SK-N-SH (cell line): Measurements from ENCODE around the gene CACNG3. TPM values are rescaled to one million over a fixed set of nuclear protein-coding genes. Genes with fewer than 3 reads are reported as not detected.

Experiments used
- CTCF ChIA-PET: fragments of 300-600, 350-600 bp; formaldehyde crosslinking; extraction: SDS; loops from one replicate; lab custom pipeline; 2021; lab: Yijun Ruan, JAX
- POLR2A ChIA-PET: fragments of 350-600 bp; sonication (Branson Sonifier 250); formaldehyde crosslinking; extraction: SDS; loops from one replicate; lab custom pipeline; 2020; ENCODE audit warnings: antibody characterized with exemption, inconsistent platforms; lab: Yijun Ruan, JAX
- DNase-seq: peaks from one replicate; pipeline ENCODE4 v3.0.0; 2012
- H2AFZ ChIP-seq: fragments of 200-600 bp; sonication (generic); 2 replicates; pipeline ENCODE4 v1.8.1; 2016; ENCODE audit warnings: antibody characterized with exemption, mild to moderate bottlenecking, low read depth
- H3F3A ChIP-seq: fragments of 200-600 bp; sonication (generic); replicated peaks from 2 replicates; pipeline ENCODE3; 2016; ENCODE audit warnings: antibody characterized with exemption, mild to moderate bottlenecking; ENCODE audit not compliant: insufficient read depth
- H3K27ac ChIP-seq, 2 experiments: fragments of 200-500 bp in 1 of 2; fragments of 200-600 bp in 1 of 2; sonication (Bioruptor generic) in 1 of 2; sonication (generic), shearing (Covaris generic) in 1 of 2; 2 replicates each; pipeline versions ENCODE4 v1.5.1 to v1.6.1; 2014 to 2016; ENCODE audit warnings: low read depth in 2 of 2, inconsistent platforms in 1 of 2, low read length in 1 of 2, mild to moderate bottlenecking in 1 of 2, mixed read lengths in 1 of 2
- H3K27me3 ChIP-seq: fragments of 200-600 bp; sonication (generic), shearing (Covaris generic); 2 replicates; pipeline ENCODE4 v1.6.1; 2016; ENCODE audit warnings: mixed run types; ENCODE audit not compliant: insufficient read depth
- H3K36me3 ChIP-seq, 2 experiments: fragments of 200-500 bp in 1 of 2; fragments of 200-600 bp in 1 of 2; sonication (Bioruptor generic) in 1 of 2; sonication (generic) in 1 of 2; replicated peaks in 1 of 2; 2 replicates each; pipeline versions ENCODE3 to v1.5.1; 2014 to 2016; ENCODE audit warnings: low read length in 1 of 2, mild to moderate bottlenecking in 1 of 2; ENCODE audit not compliant: insufficient read depth in 2 of 2, control insufficient read depth in 1 of 2
- H3K4me1 ChIP-seq, 2 experiments: fragments of 200-500 bp in 1 of 2; fragments of 200-600 bp in 1 of 2; sonication (Bioruptor generic) in 1 of 2; sonication (generic), shearing (Covaris generic) in 1 of 2; 2 replicates each; pipeline versions ENCODE4 v1.5.1 to v1.6.1; 2014 to 2016; ENCODE audit warnings: low read depth in 1 of 2, low read length in 1 of 2, mixed run types in 1 of 2; ENCODE audit not compliant: insufficient read depth in 2 of 2, control insufficient read depth in 1 of 2
- H3K4me2 ChIP-seq: fragments of 200-600 bp; sonication (generic), shearing (Covaris generic); 2 replicates; pipeline ENCODE4 v1.6.1; 2017; ENCODE audit warnings: mixed run types
- H3K4me3 ChIP-seq, 2 experiments: fragments of 200-500 bp in 1 of 2; fragments of 200-600 bp in 1 of 2; sonication (Bioruptor generic) in 1 of 2; sonication (generic), shearing (Covaris generic) in 1 of 2; 2 replicates each; pipeline versions ENCODE4 v1.5.1 to v1.8.1; 2014 to 2016; ENCODE audit warnings: low read depth in 2 of 2, inconsistent platforms in 1 of 2, low read length in 1 of 2, mild to moderate bottlenecking in 1 of 2, mixed read lengths in 1 of 2, moderate library complexity in 1 of 2
- H3K79me2 ChIP-seq: fragments of 200-600 bp; sonication (generic); 2 replicates; pipeline ENCODE4 v1.8.1; 2017; ENCODE audit warnings: mild to moderate bottlenecking; ENCODE audit not compliant: insufficient read depth
- H3K9ac ChIP-seq: fragments of 200-600 bp; sonication (generic); 2 replicates; pipeline ENCODE4 v1.6.1; 2017; ENCODE audit warnings: mixed run types
- H3K9me2 ChIP-seq: fragments of 200-600 bp; sonication (generic); 2 replicates; pipeline ENCODE4 v1.6.1; 2017; ENCODE audit warnings: mixed run types
- H3K9me3 ChIP-seq: fragments of 200-600 bp; sonication (generic); 2 replicates; pipeline ENCODE4 v1.6.1; 2017; ENCODE audit warnings: mixed run types, mild to moderate bottlenecking, moderate library complexity
- H4K20me1 ChIP-seq: fragments of 200-600 bp; sonication (generic); 2 replicates; pipeline ENCODE4 v1.6.1; 2017; ENCODE audit warnings: mild to moderate bottlenecking, mixed run types; ENCODE audit not compliant: insufficient read depth
- EP300 ChIP-seq, 2 experiments: IDR thresholded peaks; 2 replicates each; pipeline versions ENCODE4 v1.4.0 to v1.6.1; 2012; ENCODE audit warnings: borderline replicate concordance in 1 of 2, low read depth in 1 of 2, low read length in 1 of 2
- FOSL2 ChIP-seq: IDR thresholded peaks from 2 replicates; pipeline ENCODE4 v1.4.0; 2012; ENCODE audit warnings: low read depth, mild to moderate bottlenecking, moderate library complexity, borderline replicate concordance
- NFIC ChIP-seq: IDR thresholded peaks from 2 replicates; pipeline ENCODE4 v1.4.0; 2012; ENCODE audit warnings: borderline replicate concordance
- RAD21 ChIP-seq: IDR thresholded peaks from 2 replicates; pipeline ENCODE4 v1.6.1; 2012; ENCODE audit warnings: mild to moderate bottlenecking, low read length
- RCOR1 ChIP-seq: fragments of 150-350 bp; IDR thresholded peaks from 2 replicates; pipeline ENCODE4 v1.6.1; 2017; ENCODE audit warnings: antibody characterized with exemption, low read length
- REST ChIP-seq: IDR thresholded peaks from 2 replicates; pipeline ENCODE4 v1.6.1; 2012; ENCODE audit warnings: mild to moderate bottlenecking, low read depth, low read length, moderate library complexity
- RXRA ChIP-seq: IDR thresholded peaks from 2 replicates; pipeline ENCODE4 v1.4.0; 2012; ENCODE audit warnings: low read depth, mild to moderate bottlenecking, borderline replicate concordance
- TAF1 ChIP-seq: IDR thresholded peaks from 2 replicates; pipeline ENCODE4 v1.6.1; 2012; ENCODE audit warnings: low read depth, mild to moderate bottlenecking, low read length, moderate library complexity, borderline replicate concordance
- TEAD4 ChIP-seq: IDR thresholded peaks from 2 replicates; pipeline ENCODE4 v1.4.0; 2012; ENCODE audit warnings: mild to moderate bottlenecking, borderline replicate concordance; ENCODE audit not compliant: insufficient read depth
- USF2 ChIP-seq: fragments of 150-350 bp; IDR thresholded peaks from 2 replicates; pipeline ENCODE4 v1.6.1; 2017; ENCODE audit warnings: antibody characterized with exemption, low read length, low read depth, borderline replicate concordance
- YY1 ChIP-seq: IDR thresholded peaks from 2 replicates; pipeline ENCODE4 v1.4.0; 2012; ENCODE audit warnings: low read depth, mild to moderate bottlenecking
- ZBTB33 ChIP-seq: IDR thresholded peaks from 2 replicates; pipeline ENCODE4 v1.4.0; 2012; ENCODE audit warnings: low read depth, borderline replicate concordance
- WGBS: methylation state at CpG from one replicate; pipeline ENCODE4 v1.1.6; 2017; ENCODE audit warnings: low lambda C conversion rate; 5-methylcytosine and 5-hydroxymethylcytosine counted together
- polyA plus RNA-seq, 3 experiments: library from polyadenylated mRNA; depleted of rRNA; stranded (reverse); fragments of >200 nt; gene quantifications; 2 replicates each; pipeline ENCODE4 v1.2.3, GENCODE V29; 2012
- TF ChIP-seq, protein P1 (sequence below): IDR thresholded peaks from 2 replicates; pipeline ENCODE4; 2012
- TF ChIP-seq, protein P2 (sequence below): fragments of 200-600 bp; sonication (generic); IDR thresholded peaks from 2 replicates; pipeline ENCODE4 v1.6.1; 2017; ENCODE audit warnings: antibody characterized with exemption, mild to moderate bottlenecking, moderate library complexity

Gene CACNG3
- polyA plus RNA-seq, 1 of the 3 experiments (the other 2 are of a cell fraction), result not detected

DNA sequence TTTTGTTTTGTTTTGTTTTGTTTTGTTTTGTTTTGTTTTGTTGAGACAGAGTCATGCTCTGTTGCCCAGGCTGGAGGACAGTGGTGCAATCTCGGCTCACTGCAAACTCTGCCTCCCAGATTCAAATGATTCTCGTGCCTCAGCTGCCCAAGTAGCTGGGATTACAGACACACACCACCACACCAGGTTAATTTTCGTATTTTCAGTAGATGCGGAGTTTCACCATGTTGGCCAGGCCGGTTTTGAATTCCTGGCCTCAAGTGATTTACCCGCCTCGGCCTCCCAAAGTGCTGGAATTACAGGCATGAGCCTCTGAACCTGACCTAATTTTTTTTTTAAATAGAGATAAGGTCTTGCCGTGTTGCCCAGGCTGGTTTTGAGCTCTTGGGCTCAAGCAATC is 46.5 kb downstream of the CACNG3 start (continued):
- TF ChIP-seq TAF1, result no peak

DNA sequence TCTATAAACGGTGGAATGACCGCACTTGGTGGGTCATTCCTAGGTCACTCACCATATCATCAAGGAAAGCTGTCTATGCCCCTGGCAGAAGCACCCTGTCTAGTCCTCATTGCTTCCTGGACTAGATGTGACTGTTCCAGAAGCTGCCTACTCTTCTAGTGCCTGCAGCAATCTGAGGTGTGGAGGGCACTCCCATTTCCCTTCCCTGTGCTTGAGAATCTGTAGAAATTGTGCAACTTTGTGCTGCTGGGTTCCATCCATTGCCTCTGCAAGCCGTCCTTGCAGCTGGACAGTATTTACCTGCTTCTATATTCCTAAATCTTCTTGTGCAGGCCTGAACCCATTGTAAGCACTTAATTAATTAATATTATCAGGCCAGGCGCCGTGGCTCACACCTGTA is 52.1 kb downstream of the CACNG3 start:
- TF ChIP-seq USF2 (no peak), FOSL2 (no peak), ZBTB33 (no peak), RAD21 (no peak), NFIC (no peak), TEAD4 (no peak), TAF1 (no peak), EP300 (IDR thresholded peaks at IDR 0.05; ENCODE audit: borderline replicate concordance in 1 of 2, low read depth in 1 of 2, low read length in 1 of 2) (no peak), REST (no peak), YY1 (no peak), RCOR1 (no peak), RXRA (no peak)
- TF ChIP-seq, protein P1, sequence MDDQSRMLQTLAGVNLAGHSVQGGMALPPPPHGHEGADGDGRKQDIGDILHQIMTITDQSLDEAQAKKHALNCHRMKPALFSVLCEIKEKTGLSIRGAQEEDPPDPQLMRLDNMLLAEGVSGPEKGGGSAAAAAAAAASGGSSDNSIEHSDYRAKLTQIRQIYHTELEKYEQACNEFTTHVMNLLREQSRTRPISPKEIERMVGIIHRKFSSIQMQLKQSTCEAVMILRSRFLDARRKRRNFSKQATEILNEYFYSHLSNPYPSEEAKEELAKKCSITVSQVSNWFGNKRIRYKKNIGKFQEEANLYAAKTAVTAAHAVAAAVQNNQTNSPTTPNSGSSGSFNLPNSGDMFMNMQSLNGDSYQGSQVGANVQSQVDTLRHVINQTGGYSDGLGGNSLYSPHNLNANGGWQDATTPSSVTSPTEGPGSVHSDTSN, result no peak
- TF ChIP-seq, protein P2, sequence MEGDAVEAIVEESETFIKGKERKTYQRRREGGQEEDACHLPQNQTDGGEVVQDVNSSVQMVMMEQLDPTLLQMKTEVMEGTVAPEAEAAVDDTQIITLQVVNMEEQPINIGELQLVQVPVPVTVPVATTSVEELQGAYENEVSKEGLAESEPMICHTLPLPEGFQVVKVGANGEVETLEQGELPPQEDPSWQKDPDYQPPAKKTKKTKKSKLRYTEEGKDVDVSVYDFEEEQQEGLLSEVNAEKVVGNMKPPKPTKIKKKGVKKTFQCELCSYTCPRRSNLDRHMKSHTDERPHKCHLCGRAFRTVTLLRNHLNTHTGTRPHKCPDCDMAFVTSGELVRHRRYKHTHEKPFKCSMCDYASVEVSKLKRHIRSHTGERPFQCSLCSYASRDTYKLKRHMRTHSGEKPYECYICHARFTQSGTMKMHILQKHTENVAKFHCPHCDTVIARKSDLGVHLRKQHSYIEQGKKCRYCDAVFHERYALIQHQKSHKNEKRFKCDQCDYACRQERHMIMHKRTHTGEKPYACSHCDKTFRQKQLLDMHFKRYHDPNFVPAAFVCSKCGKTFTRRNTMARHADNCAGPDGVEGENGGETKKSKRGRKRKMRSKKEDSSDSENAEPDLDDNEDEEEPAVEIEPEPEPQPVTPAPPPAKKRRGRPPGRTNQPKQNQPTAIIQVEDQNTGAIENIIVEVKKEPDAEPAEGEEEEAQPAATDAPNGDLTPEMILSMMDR, result no peak
- H3K9me2 ChIP-seq, result no peaks in the 10 kb centered on the region
- no peaks in the 10 kb centered on the region for H3K36me3 ChIP-seq
- CTCF ChIA-PET, result no interaction called here
- no peaks in the 10 kb centered on the region for H3K27me3 ChIP-seq
- no peaks in the 10 kb centered on the region for H3K9me3 ChIP-seq
- no peaks in the 10 kb centered on the region; a peak in 1 of 4 replicates for H3K4me1 ChIP-seq
- no peak overlapping the region for H2AFZ ChIP-seq
- 54% methylated on average over 5 of the region's 5 CpGs for WGBS
- DNase-seq, result no peak
- H3K4me3 ChIP-seq, result no peak overlapping the region
- H3K27ac ChIP-seq, result no peak overlapping the region
- H3F3A ChIP-seq, result no peaks in the 10 kb centered on the region
- no peaks in the 10 kb centered on the region for H4K20me1 ChIP-seq
- H3K4me2 ChIP-seq, result no peak overlapping the region
- H3K79me2 ChIP-seq, result no peaks in the 10 kb centered on the region
- no peak overlapping the region for H3K9ac ChIP-seq
- POLR2A ChIA-PET, result no interaction called here
